AG04449 (cell line): ENCODE data around the gene GPC5.

Experiments used
- CTCF ChIA-PET: fragments of 350-600 bp; formaldehyde crosslinking; extraction: SDS; loops from one replicate; lab custom pipeline; 2021; ENCODE audit warnings: antibody characterized with exemption; lab: Yijun Ruan, JAX
- POLR2A ChIA-PET: fragments of 400-600, 350-600 bp; formaldehyde crosslinking; extraction: SDS; loops from one replicate; lab custom pipeline; 2020; ENCODE audit warnings: antibody characterized with exemption, inconsistent platforms; lab: Yijun Ruan, JAX
- DNase-seq: peaks from one replicate; pipeline ENCODE4 v3.0.0-alpha.2; 2010; ENCODE audit warnings: low read depth, low spot score
- H3K4me3 ChIP-seq: 2 replicates; pipeline ENCODE4 v1.5.1; 2011; ENCODE audit warnings: low read depth, mild to moderate bottlenecking, control low read depth, low read length
- CTCF ChIP-seq: IDR thresholded peaks from one replicate; pipeline ENCODE4 v1.5.1; 2011; ENCODE audit warnings: mild to moderate bottlenecking, moderate library complexity, low read length, control low read depth, inconsistent platforms; ENCODE audit not compliant: insufficient read depth; ENCODE audit errors: missing control alignments

Gene GPC5

DNA sequence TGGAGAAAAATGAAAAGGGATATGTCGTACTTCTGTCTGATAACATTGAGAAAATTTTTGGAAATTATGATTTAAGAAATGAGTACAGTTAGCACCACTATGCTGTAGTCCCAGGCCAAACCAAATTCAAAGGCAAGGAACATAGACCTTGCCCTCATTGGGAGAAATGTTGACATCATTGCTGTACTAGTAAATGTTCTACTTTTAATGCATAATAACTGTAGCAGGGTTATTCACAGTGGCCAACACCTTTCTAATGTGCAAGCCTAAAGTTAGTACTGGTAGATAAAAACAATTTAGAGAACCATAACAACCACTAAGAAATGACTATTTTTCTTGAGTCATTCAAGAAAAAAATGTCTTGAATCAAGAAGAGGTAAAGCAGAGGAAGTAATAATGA, 1035.5 kb downstream of the GPC5 start:
- no peak for DNase-seq
- CTCF ChIA-PET: no interaction called here
- no peak overlapping the region for H3K4me3 ChIP-seq
- TF ChIP-seq CTCF: no peak
- POLR2A ChIA-PET: no interaction called here

GRCh38 chr13:92436924-92437323, 1038.5 kb downstream of the GPC5 start:
- no peak for TF ChIP-seq CTCF
- POLR2A ChIA-PET: no interaction called here
- CTCF ChIA-PET: no interaction called here
- DNase-seq: no peak
- no peak overlapping the region for H3K4me3 ChIP-seq

- no peak for DNase-seq
These were observed 1045.8 kb downstream of the GPC5 start for GRCh38 chr13:92444244-92444643.

GRCh38 chr13:92451060-92451459, 1052.6 kb downstream of the GPC5 start:
- ChIA-PET POLR2A (no interaction called here), CTCF (no interaction called here)
- DNase-seq: no peak
- TF ChIP-seq CTCF: no peak
- H3K4me3 ChIP-seq: no peak overlapping the region

More at GRCh38 chr13:92444244-92444643, 1045.8 kb downstream of the GPC5 start:
- no peak for TF ChIP-seq CTCF
- CTCF ChIA-PET: no interaction called here
- POLR2A ChIA-PET: no interaction called here
- no peak overlapping the region for H3K4me3 ChIP-seq

DNA sequence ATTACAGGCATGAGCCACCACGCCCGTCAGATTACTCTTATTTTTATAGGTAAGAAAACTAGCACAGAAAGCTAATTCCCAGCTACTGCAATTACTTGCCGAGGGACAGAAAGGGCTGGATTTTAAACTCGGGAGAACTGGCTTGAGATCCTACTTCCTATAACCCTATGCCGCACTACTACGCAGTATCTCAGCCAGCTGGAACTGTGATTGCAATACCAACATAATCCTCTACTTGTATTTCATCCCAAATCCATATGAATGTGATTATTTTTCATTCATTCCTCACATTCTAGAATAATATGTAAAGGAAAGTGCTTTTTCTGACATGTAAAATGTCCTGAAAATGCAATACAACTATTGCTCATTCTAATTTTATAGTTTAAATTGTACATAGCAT, 1054.4 kb downstream of the GPC5 start:
- no peak overlapping the region for H3K4me3 ChIP-seq
- CTCF ChIA-PET: no interaction called here
- DNase-seq: no peak
- TF ChIP-seq CTCF: no peak
- POLR2A ChIA-PET: no interaction called here

GRCh38 chr13:92459306-92459705, 1060.9 kb downstream of the GPC5 start:
- POLR2A ChIA-PET: no interaction called here
- CTCF ChIA-PET: no interaction called here
- H3K4me3 ChIP-seq: no peak overlapping the region
- TF ChIP-seq CTCF: no peak
- DNase-seq: no peak
